ENCODE results near the gene KRT85.

GRCh38 chr12:52335598-52336262 lies 31.6 kb downstream of the KRT85 start:
- TF ChIP-seq POLR2A (IDR thresholded peaks at IDR 0.05; ENCODE audit: low read depth) = no peak
- no peak for TF ChIP-seq EP300 (IDR thresholded peaks at IDR 0.05)

Data from esophagus muscularis mucosa (tissue), 2 donors.